CD8-positive, alpha-beta memory T cell (primary cell): ENCODE measurements around the gene EFCAB6. TPM values are rescaled to one million over a fixed set of nuclear protein-coding genes. Genes with fewer than 3 reads are reported as not detected.
A peak's percentile ranks its signal among the peaks of the same experiment; 100 is the strongest.

ENCODE experiments used
- CTCF ChIA-PET: fragments of 350-600 bp; sonication (Branson Sonifier 250); formaldehyde crosslinking; loops from one replicate; lab custom pipeline; 2021; ENCODE audit warnings: antibody characterized with exemption; lab: Charles Lee
- POLR2A ChIA-PET: fragments of 350-600 bp; sonication (Branson Sonifier 250); formaldehyde crosslinking; loops from one replicate; lab custom pipeline; 2021; ENCODE audit warnings: antibody characterized with exemption; lab: Charles Lee
- DNase-seq, 5 donors: peaks; one replicate each; pipeline versions ENCODE4 v3.0.0 to v3.0.0-alpha.2; 2020 to 2022; ENCODE audit warnings: mixed read lengths in 1 of 5
- H3K27ac ChIP-seq: one replicate; pipeline ENCODE4 v1.7.0; 2013; ENCODE audit warnings: low read depth, mild to moderate bottlenecking, low read length, moderate library complexity
- H3K27me3 ChIP-seq: 2 replicates; pipeline ENCODE4 v1.7.0; 2013; ENCODE audit warnings: low read length, mild to moderate bottlenecking; ENCODE audit not compliant: insufficient read depth, poor library complexity, severe bottlenecking
- H3K36me3 ChIP-seq: 2 replicates; pipeline ENCODE4 v1.7.0; 2013; ENCODE audit warnings: mild to moderate bottlenecking, low read length, moderate library complexity; ENCODE audit not compliant: insufficient read depth
- H3K4me1 ChIP-seq: 2 replicates; pipeline ENCODE4 v1.7.0; 2013; ENCODE audit warnings: mild to moderate bottlenecking, low read length, moderate library complexity; ENCODE audit not compliant: insufficient read depth
- H3K4me3 ChIP-seq: 2 replicates; pipeline ENCODE4 v1.7.0; 2013; ENCODE audit warnings: mild to moderate bottlenecking, low read length
- H3K9me3 ChIP-seq: 2 replicates; pipeline ENCODE4 v1.7.0; 2013; ENCODE audit warnings: mild to moderate bottlenecking, low read length
- H3K27ac Mint-ChIP-seq, 8 donors: one replicate each; pipeline ENCODE4 v1.8.0; 2020 to 2021; ENCODE audit warnings: mixed read lengths in 8 of 8, mild to moderate bottlenecking in 6 of 8, inconsistent platforms in 3 of 8, moderate library complexity in 3 of 8
- H3K27me3 Mint-ChIP-seq, 2 donors: one replicate each; pipeline ENCODE4 v1.8.0; 2020 to 2021; ENCODE audit warnings: mixed read lengths in 2 of 2, mild to moderate bottlenecking in 1 of 2, moderate library complexity in 1 of 2
- H3K36me3 Mint-ChIP-seq, 3 donors: one replicate each; pipeline ENCODE4 v1.8.0; 2020 to 2021; ENCODE audit warnings: mixed read lengths in 3 of 3, inconsistent platforms in 1 of 3, mild to moderate bottlenecking in 1 of 3
- H3K4me1 Mint-ChIP-seq, 3 donors: one replicate each; pipeline ENCODE4 v1.8.0; 2020 to 2021; ENCODE audit warnings: mixed read lengths in 3 of 3, inconsistent platforms in 1 of 3, mild to moderate bottlenecking in 1 of 3
- H3K4me3 Mint-ChIP-seq, 7 donors: one replicate each; pipeline ENCODE4 v1.8.0; 2020 to 2021; ENCODE audit warnings: mixed read lengths in 7 of 7, mild to moderate bottlenecking in 6 of 7, moderate library complexity in 4 of 7, inconsistent platforms in 2 of 7
- H3K9me3 Mint-ChIP-seq, 5 donors: one replicate each; pipeline ENCODE4 v1.8.0; 2020 to 2022; ENCODE audit warnings: mixed read lengths in 5 of 5, mild to moderate bottlenecking in 3 of 5, moderate library complexity in 2 of 5, inconsistent platforms in 1 of 5
- polyA plus RNA-seq: library from polyadenylated mRNA; unstranded; fragments of 300-500 nt; fragmentation: Illumina TruSeq; gene quantifications from one replicate; pipeline ENCODE4 v1.2.3, GENCODE V29; 2021
- total RNA-seq, 2 experiments: library from RNA; stranded (reverse); gene quantifications; one replicate each; pipeline ENCODE4 v1.2.3, GENCODE V29; 2021

EFCAB6 gene
- total and polyA plus RNA-seq, 3 experiments from 2014 or later = 0.22 to 0.72 (median 0.64) TPM

- no peaks in the 10 kb centered on the region for H3K9me3 Mint-ChIP-seq
- Histone ChIP-seq H3K27me3 (no peaks in the 10 kb centered on the region), H3K4me3 (no peak overlapping the region), H3K36me3 (no peaks in the 10 kb centered on the region), H3K4me1 (no peaks in the 10 kb centered on the region), H3K9me3 (no peaks in the 10 kb centered on the region), H3K27ac (no peak overlapping the region)
- peak in 1 of 5 donors; percentile 24 for DNase-seq
- peaks cover 2 to 7% of the 10 kb centered on the region in 2 donors for H3K27me3 Mint-ChIP-seq
- H3K4me3 Mint-ChIP-seq = no peak overlapping the region
- H3K27ac Mint-ChIP-seq = no peak overlapping the region
- POLR2A ChIA-PET = no interaction called here
- CTCF ChIA-PET = no interaction called here
- H3K4me1 Mint-ChIP-seq = no peaks in the 10 kb centered on the region
- H3K36me3 Mint-ChIP-seq = no peaks in the 10 kb centered on the region
Measured at GRCh38 chr22:43838161-43838560, 26.1 kb upstream of the EFCAB6 start.

- Histone ChIP-seq H3K27me3 (no peaks in the 10 kb centered on the region), H3K4me3 (no peak overlapping the region), H3K27ac (no peak overlapping the region), H3K36me3 (no peaks in the 10 kb centered on the region), H3K9me3 (no peaks in the 10 kb centered on the region), H3K4me1 (no peaks in the 10 kb centered on the region)
- peak in 1 of 5 donors; percentile 4 for DNase-seq
- CTCF ChIA-PET = no interaction called here
- peaks cover 2 to 12% of the 10 kb centered on the region in 2 donors for H3K27me3 Mint-ChIP-seq
- H3K4me1 Mint-ChIP-seq = no peaks in the 10 kb centered on the region
- H3K36me3 Mint-ChIP-seq = no peaks in the 10 kb centered on the region
- no peak overlapping the region for H3K4me3 Mint-ChIP-seq
- POLR2A ChIA-PET = no interaction called here
- H3K27ac Mint-ChIP-seq = no peak overlapping the region
- H3K9me3 Mint-ChIP-seq = no peaks in the 10 kb centered on the region
Measured at GRCh38 chr22:43837666-43838065, 25.6 kb upstream of the EFCAB6 start.

GRCh38 chr22:43835736-43836135 lies 23.6 kb upstream of the EFCAB6 start:
- Mint-ChIP-seq H3K27ac (no peak overlapping the region), H3K27me3 (peaks cover 0 to 13% of the 10 kb centered on the region in 2 donors), H3K36me3 (no peaks in the 10 kb centered on the region), H3K9me3 (no peaks in the 10 kb centered on the region), H3K4me1 (no peaks in the 10 kb centered on the region), H3K4me3 (no peak overlapping the region)
- H3K36me3 ChIP-seq = no peaks in the 10 kb centered on the region
- H3K4me3 ChIP-seq = no peak overlapping the region
- DNase-seq = peak in 1 of 5 donors; percentile 22
- no peaks in the 10 kb centered on the region for H3K27me3 ChIP-seq
- ChIA-PET CTCF (no interaction called here), POLR2A (no interaction called here)
- H3K4me1 ChIP-seq = no peaks in the 10 kb centered on the region
- no peaks in the 10 kb centered on the region for H3K9me3 ChIP-seq
- no peak overlapping the region for H3K27ac ChIP-seq

- H3K9me3 Mint-ChIP-seq = no peaks in the 10 kb centered on the region
- DNase-seq = peak in 1 of 5 donors; percentile 15
- no peaks in the 10 kb centered on the region for H3K36me3 ChIP-seq
- H3K36me3 Mint-ChIP-seq = no peaks in the 10 kb centered on the region
- peaks cover 0 to 13% of the 10 kb centered on the region in 2 donors for H3K27me3 Mint-ChIP-seq
- POLR2A ChIA-PET = no interaction called here
- no peaks in the 10 kb centered on the region for H3K9me3 ChIP-seq
- no peak overlapping the region for H3K4me3 Mint-ChIP-seq
- no peak overlapping the region for H3K4me3 ChIP-seq
- no peaks in the 10 kb centered on the region for H3K4me1 ChIP-seq
- H3K27ac ChIP-seq = no peak overlapping the region
- no peaks in the 10 kb centered on the region for H3K27me3 ChIP-seq
- H3K4me1 Mint-ChIP-seq = no peaks in the 10 kb centered on the region
- CTCF ChIA-PET = no interaction called here
- no peak overlapping the region for H3K27ac Mint-ChIP-seq
Measured at GRCh38 chr22:43835166-43835565, 23.1 kb upstream of the EFCAB6 start.

GRCh38 chr22:43833286-43834240 lies 21.5 kb upstream of the EFCAB6 start:
- no peaks in the 10 kb centered on the region for H3K4me1 Mint-ChIP-seq
- no peaks in the 10 kb centered on the region for H3K36me3 ChIP-seq
- H3K4me1 ChIP-seq = no peaks in the 10 kb centered on the region
- H3K27me3 ChIP-seq = no peaks in the 10 kb centered on the region
- peaks cover 0 to 13% of the 10 kb centered on the region in 2 donors for H3K27me3 Mint-ChIP-seq
- no peaks in the 10 kb centered on the region for H3K9me3 Mint-ChIP-seq
- CTCF ChIA-PET = no interaction called here
- H3K4me3 ChIP-seq = no peak overlapping the region
- POLR2A ChIA-PET = no interaction called here
- no peak overlapping the region for H3K27ac ChIP-seq
- no peaks in the 10 kb centered on the region for H3K9me3 ChIP-seq
- no peaks in the 10 kb centered on the region for H3K36me3 Mint-ChIP-seq
- no peak overlapping the region for H3K27ac Mint-ChIP-seq
- no peak overlapping the region for H3K4me3 Mint-ChIP-seq
- peak in 1 of 5 donors; percentile 13 for DNase-seq

GRCh38 chr22:43832393-43833265 lies 20.5 kb upstream of the EFCAB6 start:
- ChIA-PET POLR2A (no interaction called here), CTCF (no interaction called here)
- no peak overlapping the region for H3K4me3 Mint-ChIP-seq
- Histone ChIP-seq H3K4me3 (no peak overlapping the region), H3K36me3 (no peaks in the 10 kb centered on the region), H3K27me3 (no peaks in the 10 kb centered on the region), H3K27ac (no peak overlapping the region), H3K9me3 (no peaks in the 10 kb centered on the region), H3K4me1 (no peaks in the 10 kb centered on the region)
- no peaks in the 10 kb centered on the region for H3K36me3 Mint-ChIP-seq
- H3K4me1 Mint-ChIP-seq = no peaks in the 10 kb centered on the region
- H3K9me3 Mint-ChIP-seq = no peaks in the 10 kb centered on the region
- H3K27ac Mint-ChIP-seq = no peak overlapping the region
- no peak for DNase-seq
- H3K27me3 Mint-ChIP-seq = peaks cover 0 to 13% of the 10 kb centered on the region in 2 donors

GRCh38 chr22:43831561-43832392 lies 19.7 kb upstream of the EFCAB6 start:
- no peak for DNase-seq
- Mint-ChIP-seq H3K27ac (no peak overlapping the region), H3K36me3 (no peaks in the 10 kb centered on the region), H3K9me3 (no peaks in the 10 kb centered on the region), H3K4me3 (no peak overlapping the region), H3K27me3 (peaks cover 0 to 15% of the 10 kb centered on the region in 2 donors), H3K4me1 (no peaks in the 10 kb centered on the region)
- Histone ChIP-seq H3K27ac (no peak overlapping the region), H3K27me3 (no peaks in the 10 kb centered on the region), H3K4me1 (no peaks in the 10 kb centered on the region), H3K4me3 (no peak overlapping the region), H3K36me3 (no peaks in the 10 kb centered on the region), H3K9me3 (no peaks in the 10 kb centered on the region)
- ChIA-PET POLR2A (no interaction called here), CTCF (no interaction called here)
